ENCODE data around the gene GALNT16.

- TF ChIP-seq EGR1 (IDR thresholded peaks at IDR 0.05) (no peak), MAX (IDR thresholded peaks at IDR 0.05) (no peak)
These were observed 45.6 kb upstream of the GALNT16 start for GRCh38 chr14:69214393-69214792.

Data from Ishikawa (cell line).